Heart left ventricle (tissue), 16 donors: ENCODE results near the gene FBLL1. TPM values are rescaled to one million over a fixed set of nuclear protein-coding genes. Genes with fewer than 3 reads are reported as not detected.

Source experiments
- ATAC-seq, 4 donors: fragments of 200-7000 bp; cut with Tn5 transposase; one replicate each; pipeline ENCODE4 v1.9.1; 2020 to 2022; ENCODE audit warnings: moderate library complexity in 4 of 4, mild to moderate bottlenecking in 3 of 4, moderate number of reproducible peaks in 1 of 4
- DNase-seq, 5 donors: peaks; one replicate each; pipeline ENCODE4 v3.0.0-alpha.2; 2020
- H3K27ac ChIP-seq, 12 donors: fragments of 200-600 bp; sonication (generic) in 4 of 12; one replicate each; pipeline versions ENCODE4 v1.5.0 to v1.8.0; 2016 to 2022; ENCODE audit warnings: mild to moderate bottlenecking in 2 of 12
- H3K27me3 ChIP-seq, 9 donors: fragments of 200-600 bp; sonication (generic) in 2 of 9; one replicate each; pipeline versions ENCODE4 v1.5.1 to v1.8.0; 2016 to 2022; ENCODE audit warnings: mild to moderate bottlenecking in 3 of 9
- H3K36me3 ChIP-seq, 9 donors: fragments of 200-600 bp; sonication (generic) in 2 of 9; one replicate each; pipeline versions ENCODE4 v1.5.0 to v1.8.0; 2018 to 2022; ENCODE audit warnings: mild to moderate bottlenecking in 2 of 9
- H3K4me1 ChIP-seq, 12 donors: fragments of 200-600 bp; sonication (generic) in 4 of 12; one replicate each; pipeline versions ENCODE4 v1.5.0 to v1.8.0; 2016 to 2022; ENCODE audit warnings: mild to moderate bottlenecking in 3 of 12
- H3K4me3 ChIP-seq, 12 donors: fragments of 200-600 bp; sonication (generic) in 4 of 12; one replicate each; pipeline versions ENCODE4 v1.5.0 to v1.8.0; 2017 to 2022; ENCODE audit warnings: mild to moderate bottlenecking in 9 of 12, moderate library complexity in 4 of 12
- H3K9me3 ChIP-seq, 12 donors: fragments of 200-600 bp; sonication (generic) in 4 of 12; one replicate each; pipeline versions ENCODE4 v1.5.0 to v1.8.0; 2016 to 2022; ENCODE audit warnings: mild to moderate bottlenecking in 1 of 12
- CTCF ChIP-seq, 12 donors: fragments of 200-600 bp; sonication (generic) in 4 of 12; IDR thresholded peaks; one replicate each; pipeline versions ENCODE4 v1.5.0 to v1.8.0; 2018 to 2022; ENCODE audit warnings: antibody characterized with exemption in 12 of 12, mild to moderate bottlenecking in 5 of 12
- POLR2A ChIP-seq, 2 donors: fragments of 450-650 bp; IDR thresholded peaks; one replicate each; pipeline ENCODE4 v1.6.1; 2017; ENCODE audit warnings: antibody characterized with exemption in 2 of 2, mild to moderate bottlenecking in 2 of 2, moderate library complexity in 2 of 2
- WGBS, 4 donors: extraction: QIAGEN DNeasy Blood & Tissue Kit in 2 of 4; methylation state at CpG; one replicate each; pipeline versions ENCODE4 v1.1.5 to v1.1.7; 2013 to 2018; 5-methylcytosine and 5-hydroxymethylcytosine counted together
- intact Hi-C, 10 donors: fragments of 100-400 bp; cut with DNase I; formaldehyde crosslinking; loops; one replicate each; pipeline versions ENCODE4 v1.11.1 to v1.14.2; 2022
- microRNA-seq, 4 donors: library from miRNA; unstranded; fragments of <30 nt; microRNA quantifications; one replicate each; pipeline versions ENCODE4 to v1.2.0, GENCODE V29; 2017 to 2020
- polyA plus RNA-seq, 2 donors: library from polyadenylated mRNA; stranded (reverse); fragments of 200-250 nt; gene quantifications; one replicate each; pipeline ENCODE4 v1.2.3, GENCODE V29; 2013
- total RNA-seq, 9 donors: library from RNA; depleted of rRNA in 2 of 9; stranded (reverse); fragments of >200 nt in 2 of 9; fragmentation: NEBNext Ultra II Directional in 3 of 9; extraction: Animal tissue kit (Norgen Biotek cat#: 25700) in 3 of 9; gene quantifications; one replicate each; pipeline versions ENCODE4 v1.1.0 to v1.2.4, GENCODE V29; 2016 to 2023
- donor health status: ischemic (EF 13 %, LVEDD 7.1; RV severe dilation, severe dysfunction).
- donor health status: healthy with polysubstance abuse.
- donor health status: DM: no; HTN: yes; CAD: no.
- donor health status: DM: no; HTN: no; CAD: no.
- donor health status: ischemic (EF 25% LVEDD 6.9; RV normal size, moderate dysfunction).
- donor health status: ischemic (EF 25% LVEDD 5.7; RV mildly dilated, moderate dysfunction).
- donor health status: healthy.
- donor health status: DM: yes; HTN: yes; CAD: no.
- donor health status: ischemic (EF 35%, LVEDD 5.7; RV mildly dilated, moderate dysfunction).
- donor health status: nonischemic (EF 11% LVEDD 7.7; RV severe dilation, severe dysfunction).
- donor health status: DM: yes; HTN: yes; CAD: no.
- donor health status: PGD.
- donor health status: ischemic (EF 29% LVEDD 5.4; RV normal size, mild dysfunction).
- donor health status: nonischemic (EF 23%, LVEDD 6.1; RV moderate dilation, normal function).

Gene FBLL1
- total and polyA plus RNA-seq, 11 donors = 0.11 to 0.38 (median 0.26) TPM; not detected in 7

GRCh38 chr5:168579488-168580226 is 50.6 kb downstream of the FBLL1 start:
- WGBS, 4 donors = 1 to 4% (median 3%) methylated on average over 18 to 52 of the region's 52 CpGs
- Histone ChIP-seq H3K4me1 (peaks cover 0 to 43% (median 26%) of the 10 kb centered on the region in 12 donors), H3K4me3 (peak overlapping the region; percentile 68 to 99 (median 92)), H3K27ac (peak overlapping the region; percentile 93 to 98 (median 97)), H3K36me3 (no peaks in the 10 kb centered on the region), H3K27me3 (no peaks in the 10 kb centered on the region), H3K9me3 (no peaks in the 10 kb centered on the region)
- TF ChIP-seq CTCF (IDR thresholded peaks at IDR 0.05) (no peak), POLR2A (IDR thresholded peaks at IDR 0.05) (peak in 1 of 2 donors; percentile 85)
- ATAC-seq (peak; percentile 98 to 99 (median 99)), DNase-seq (peak; percentile 99)
- intact Hi-C loops = loop anchor here in 5 of 10 donors (1.0 to 10.0 kb wide), 3 partner anchors 92 to 95 kb away; partner anchors contain the start of gene RARS1 (in 5 of the 5)

GRCh38 chr5:168580227-168580508 is 51.1 kb downstream of the FBLL1 start:
- intact Hi-C loops = loop anchor here in 1 of 10 donors (10.0 kb wide), 1 partner anchor 95 kb away; the partner anchor contains the start of gene RARS1
- 21 to 34% (median 24%) methylated on average over 3 of the region's 3 CpGs for WGBS, 4 donors
- DNase-seq (no peak), ATAC-seq (no peak)
- Histone ChIP-seq H3K36me3 (no peaks in the 10 kb centered on the region), H3K27ac (peak overlapping the region; percentile 93 to 98 (median 97)), H3K9me3 (no peaks in the 10 kb centered on the region), H3K27me3 (no peaks in the 10 kb centered on the region), H3K4me3 (peak overlapping the region in 11 of 12 donors; percentile 68 to 99 (median 92)), H3K4me1 (peaks cover 0 to 38% (median 25%) of the 10 kb centered on the region in 12 donors)
- no peak for TF ChIP-seq CTCF (IDR thresholded peaks at IDR 0.05)
- TF ChIP-seq POLR2A (IDR thresholded peaks at IDR 0.05) = no peak

Small RNA genes lying within 50 kb of the gene (microRNA-seq; reads per million reads assigned to microRNA genes)
- gene MIR103A1 (0 reads per million in 4 donors), gene MIR103B1 (0 reads per million in 4 donors)

Other genes starting within 250 kb of the FBLL1 start
- 10 to 100 TPM in 1 of 9 donors, 1 to 10 TPM in 6, under 1 TPM in 2; 0.32 to 10.7 (median 1.7) TPM for gene WWC1, start 237.7 kb upstream of the FBLL1 start, total RNA-seq
- 10 to 100 TPM in 1 of 2 donors, under 1 TPM in 1; 0.23 to 21.5 TPM for gene WWC1, start 237.7 kb upstream of the FBLL1 start, polyA plus RNA-seq
- 10 to 100 TPM; 38.1 to 64.4 (median 48.6) TPM for gene RARS1, start 42.8 kb upstream of the FBLL1 start, total RNA-seq
- gene RARS1, start 42.8 kb upstream of the FBLL1 start, polyA plus RNA-seq = 10 to 100 TPM; 21.1 to 60.2 TPM
- 10 to 100 TPM; 16.7 to 45.4 (median 35.6) TPM for gene PANK3, start 50.1 kb downstream of the FBLL1 start, total RNA-seq
- 10 to 100 TPM in 1 of 2 donors, 1 to 10 TPM in 1; 3.8 to 16.5 TPM for gene PANK3, start 50.1 kb downstream of the FBLL1 start, polyA plus RNA-seq